Measurements from ENCODE around the gene MAP2K7. TPM values are rescaled to one million over a fixed set of nuclear protein-coding genes. Genes with fewer than 3 reads are reported as not detected.
A peak's percentile ranks its signal among the peaks of the same experiment; 100 is the strongest.

Gene MAP2K7
- total RNA-seq, 1 donor from 2014 or later = 15.0 TPM

DNA sequence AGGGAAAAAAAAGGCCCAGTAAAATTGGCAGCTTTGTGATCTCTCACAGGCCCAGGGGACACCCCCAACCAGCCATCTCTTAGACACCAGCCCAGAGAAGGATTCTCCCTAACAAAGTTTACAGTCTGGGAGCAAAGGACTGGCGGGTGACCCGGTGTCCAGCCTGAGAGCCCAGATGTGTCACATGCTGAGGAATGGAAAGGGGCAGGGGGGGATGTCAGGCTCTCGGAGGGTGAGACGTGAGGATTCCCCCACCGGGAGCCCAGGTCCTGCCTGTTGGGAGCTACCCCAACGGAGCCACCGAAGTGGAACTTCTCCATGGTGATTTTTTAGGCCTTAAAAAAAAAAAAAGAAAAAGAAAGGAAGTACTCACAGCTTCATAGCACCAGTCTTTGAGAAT lies 27.1 kb downstream of the MAP2K7 start:
- no peak for DNase-seq (ENCODE audit: low read depth)
- H3K27me3 ChIP-seq (ENCODE audit: control insufficient read depth, insufficient read depth, low read length) = no peaks in the 10 kb centered on the region
- H3K36me3 ChIP-seq (ENCODE audit: control insufficient read depth, insufficient read depth, low read length) = peaks cover 4% of the 10 kb centered on the region
- TF ChIP-seq, protein P1, sequence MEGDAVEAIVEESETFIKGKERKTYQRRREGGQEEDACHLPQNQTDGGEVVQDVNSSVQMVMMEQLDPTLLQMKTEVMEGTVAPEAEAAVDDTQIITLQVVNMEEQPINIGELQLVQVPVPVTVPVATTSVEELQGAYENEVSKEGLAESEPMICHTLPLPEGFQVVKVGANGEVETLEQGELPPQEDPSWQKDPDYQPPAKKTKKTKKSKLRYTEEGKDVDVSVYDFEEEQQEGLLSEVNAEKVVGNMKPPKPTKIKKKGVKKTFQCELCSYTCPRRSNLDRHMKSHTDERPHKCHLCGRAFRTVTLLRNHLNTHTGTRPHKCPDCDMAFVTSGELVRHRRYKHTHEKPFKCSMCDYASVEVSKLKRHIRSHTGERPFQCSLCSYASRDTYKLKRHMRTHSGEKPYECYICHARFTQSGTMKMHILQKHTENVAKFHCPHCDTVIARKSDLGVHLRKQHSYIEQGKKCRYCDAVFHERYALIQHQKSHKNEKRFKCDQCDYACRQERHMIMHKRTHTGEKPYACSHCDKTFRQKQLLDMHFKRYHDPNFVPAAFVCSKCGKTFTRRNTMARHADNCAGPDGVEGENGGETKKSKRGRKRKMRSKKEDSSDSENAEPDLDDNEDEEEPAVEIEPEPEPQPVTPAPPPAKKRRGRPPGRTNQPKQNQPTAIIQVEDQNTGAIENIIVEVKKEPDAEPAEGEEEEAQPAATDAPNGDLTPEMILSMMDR (IDR thresholded peaks at IDR 0.05; ENCODE audit: insufficient read depth, low read length, poor library complexity, severe bottlenecking) = no peak
- no peak overlapping the region for H3K4me3 ChIP-seq (ENCODE audit: low read depth, low read length)

DNA sequence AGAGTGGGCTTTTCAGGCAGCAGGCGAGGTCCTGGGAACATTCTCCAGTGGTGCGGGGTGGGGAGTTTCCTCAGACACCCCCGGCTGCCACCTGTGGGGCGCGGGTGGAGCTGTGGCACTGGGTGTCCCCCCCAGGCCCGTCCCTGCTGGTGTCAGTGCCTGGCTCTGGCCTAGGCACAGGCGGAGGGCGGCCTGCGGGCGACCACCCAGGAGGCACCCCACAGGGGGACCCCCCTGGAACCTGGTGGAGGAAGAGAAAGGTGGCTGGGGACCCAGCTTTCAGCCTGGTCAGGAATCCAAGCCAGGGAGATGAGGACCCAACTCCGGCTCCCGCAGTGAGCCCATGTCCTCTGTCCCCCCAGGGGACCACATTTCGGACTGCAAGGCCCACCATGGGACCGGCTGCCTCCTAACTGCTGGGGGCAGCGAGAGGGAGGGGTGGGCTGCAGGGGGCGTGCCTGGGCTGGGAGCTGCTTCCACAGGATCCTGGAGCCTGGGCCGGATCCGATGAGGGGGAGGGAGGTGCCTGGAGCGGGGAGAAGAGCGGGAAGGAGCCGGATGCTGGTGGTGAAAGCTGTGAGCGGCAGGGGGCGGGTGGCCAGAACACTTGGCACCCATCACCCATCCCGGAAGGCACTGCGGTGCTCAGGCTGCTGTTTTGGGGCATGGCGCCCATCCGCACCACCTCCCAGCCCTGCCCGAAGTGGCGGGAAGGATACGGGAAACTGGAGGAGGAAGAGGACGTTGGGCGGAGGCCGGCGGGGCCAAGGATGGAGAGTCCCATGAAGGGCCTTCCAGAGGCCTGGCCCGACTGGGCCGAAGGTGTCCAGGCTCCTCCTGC lies 27.8 kb downstream of the MAP2K7 start:
- Histone ChIP-seq H3K36me3 (ENCODE audit: control insufficient read depth, insufficient read depth, low read length) (peaks cover 4% of the 10 kb centered on the region), H3K27me3 (ENCODE audit: control insufficient read depth, insufficient read depth, low read length) (no peaks in the 10 kb centered on the region), H3K4me3 (ENCODE audit: low read depth, low read length) (no peak overlapping the region)
- no peak for DNase-seq (ENCODE audit: low read depth)
- TF ChIP-seq, protein P1 (IDR thresholded peaks at IDR 0.05; ENCODE audit: insufficient read depth, low read length, poor library complexity, severe bottlenecking) = no peak

DNA sequence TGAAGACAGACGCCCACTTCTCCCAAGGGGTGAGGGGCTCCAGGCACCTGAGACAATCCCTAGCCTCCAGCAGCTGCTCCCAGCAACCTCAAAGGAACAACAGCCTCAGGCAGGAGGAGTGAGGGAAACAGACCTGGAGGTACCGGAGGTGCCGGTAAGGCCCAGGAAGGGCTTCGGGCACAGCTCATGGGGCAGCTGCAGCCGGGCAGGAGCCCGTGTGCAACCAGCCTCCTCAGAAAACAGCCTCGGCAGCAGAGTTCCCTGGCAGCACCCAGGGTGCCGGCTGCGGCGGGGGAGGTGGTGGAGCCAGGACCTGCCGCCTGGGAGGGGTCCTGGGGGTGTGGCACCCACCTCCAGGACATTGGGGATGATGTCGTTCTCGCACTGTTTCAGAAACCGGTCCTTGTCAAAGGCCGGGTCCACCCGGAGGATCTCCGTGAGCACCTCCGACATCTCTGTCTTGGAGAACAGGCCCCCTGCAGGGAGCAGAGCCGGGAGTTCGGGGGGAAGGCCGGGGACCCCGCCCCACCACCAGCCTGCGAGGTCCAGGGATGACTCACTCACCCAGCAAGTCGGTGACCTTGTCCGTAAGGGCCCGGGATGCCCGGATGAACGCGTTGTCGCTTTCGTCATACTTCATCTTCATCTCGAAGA lies 28.7 kb downstream of the MAP2K7 start:
- Histone ChIP-seq H3K4me3 (ENCODE audit: low read depth, low read length) (no peak overlapping the region), H3K36me3 (ENCODE audit: control insufficient read depth, insufficient read depth, low read length) (peaks cover 5% of the 10 kb centered on the region), H3K27me3 (ENCODE audit: control insufficient read depth, insufficient read depth, low read length) (no peaks in the 10 kb centered on the region)
- no peak for DNase-seq (ENCODE audit: low read depth)
- TF ChIP-seq, protein P1 (IDR thresholded peaks at IDR 0.05; ENCODE audit: insufficient read depth, low read length, poor library complexity, severe bottlenecking) = no peak

DNA sequence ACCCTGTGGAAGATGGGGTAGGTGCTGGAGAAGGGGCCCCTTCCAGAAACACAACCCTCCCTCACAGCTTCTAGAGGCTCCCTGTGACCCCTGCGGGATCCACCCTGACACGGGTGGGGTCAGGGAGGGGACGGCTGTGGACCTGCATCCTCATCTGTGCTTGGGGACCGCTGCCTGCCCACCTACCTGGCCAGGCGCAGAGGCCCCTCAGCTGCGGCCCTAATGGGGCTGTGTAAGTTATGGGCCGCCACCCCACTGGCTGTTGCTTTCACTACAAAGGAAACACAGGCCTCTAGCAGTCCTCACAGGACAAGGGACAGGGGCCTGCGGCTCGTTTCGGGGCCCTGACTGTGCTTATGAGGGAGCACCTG lies 29.2 kb downstream of the MAP2K7 start:
- H3K27me3 ChIP-seq (ENCODE audit: control insufficient read depth, insufficient read depth, low read length) = no peaks in the 10 kb centered on the region
- DNase-seq (ENCODE audit: low read depth) = no peak
- TF ChIP-seq, protein P1 (IDR thresholded peaks at IDR 0.05; ENCODE audit: insufficient read depth, low read length, poor library complexity, severe bottlenecking) = no peak
- H3K36me3 ChIP-seq (ENCODE audit: control insufficient read depth, insufficient read depth, low read length) = peaks cover 5% of the 10 kb centered on the region
- H3K4me3 ChIP-seq (ENCODE audit: low read depth, low read length) = no peak overlapping the region

GRCh38 chr19:7933411-7933810 lies 29.7 kb downstream of the MAP2K7 start:
- no peak overlapping the region for H3K4me3 ChIP-seq (ENCODE audit: low read depth, low read length)
- TF ChIP-seq, protein P1 (IDR thresholded peaks at IDR 0.05; ENCODE audit: insufficient read depth, low read length, poor library complexity, severe bottlenecking) = peak; percentile 32
- peaks cover 5% of the 10 kb centered on the region for H3K36me3 ChIP-seq (ENCODE audit: control insufficient read depth, insufficient read depth, low read length)
- no peak for DNase-seq (ENCODE audit: low read depth)
- no peaks in the 10 kb centered on the region for H3K27me3 ChIP-seq (ENCODE audit: control insufficient read depth, insufficient read depth, low read length)
